Ishikawa (cell line): ENCODE measurements around the gene APBB2.

Experiments
- CEBPB ChIP-seq: IDR thresholded peaks from 2 replicates; pipeline ENCODE4 v1.6.1; 2012
- CREB1 ChIP-seq: IDR thresholded peaks from 2 replicates; pipeline ENCODE4 v1.6.1; 2012; ENCODE audit warnings: low read depth
- EGR1 ChIP-seq: IDR thresholded peaks from 2 replicates; pipeline ENCODE4 v1.6.1; 2012
- EP300 ChIP-seq: IDR thresholded peaks from 2 replicates; pipeline ENCODE4 v1.6.1; 2012; ENCODE audit warnings: borderline replicate concordance
- FOXM1 ChIP-seq: IDR thresholded peaks from 2 replicates; pipeline ENCODE4 v1.6.1; 2012; ENCODE audit warnings: low read depth, borderline replicate concordance
- NFIC ChIP-seq: IDR thresholded peaks from 2 replicates; pipeline ENCODE4 v1.6.1; 2012
- RAD21 ChIP-seq: IDR thresholded peaks from 2 replicates; pipeline ENCODE4 v1.6.1; 2012; ENCODE audit warnings: low read depth
- TAF1 ChIP-seq: IDR thresholded peaks from 2 replicates; pipeline ENCODE4 v1.6.1; 2012; ENCODE audit warnings: low read depth, mild to moderate bottlenecking
- TCF12 ChIP-seq: IDR thresholded peaks from 2 replicates; pipeline ENCODE4 v1.6.1; 2012; ENCODE audit warnings: low read depth
- TEAD4 ChIP-seq: IDR thresholded peaks from 2 replicates; pipeline ENCODE4 v1.6.1; 2012
- YY1 ChIP-seq: IDR thresholded peaks from 2 replicates; pipeline ENCODE4 v1.6.1; 2012; ENCODE audit warnings: low read depth
- ZBTB7A ChIP-seq: IDR thresholded peaks from 2 replicates; pipeline ENCODE4 v1.6.1; 2012; ENCODE audit warnings: low read depth
- TF ChIP-seq, protein P1 (sequence below): IDR thresholded peaks from 2 replicates; pipeline ENCODE4 v1.6.1; 2012; ENCODE audit warnings: low read depth, mild to moderate bottlenecking
- TF ChIP-seq, protein P2 (sequence below): IDR thresholded peaks from 2 replicates; pipeline ENCODE4 v1.6.1; 2012
- TF ChIP-seq, protein P3 (sequence below): IDR thresholded peaks from 2 replicates; pipeline ENCODE4 v1.6.1; 2012

Gene APBB2

DNA sequence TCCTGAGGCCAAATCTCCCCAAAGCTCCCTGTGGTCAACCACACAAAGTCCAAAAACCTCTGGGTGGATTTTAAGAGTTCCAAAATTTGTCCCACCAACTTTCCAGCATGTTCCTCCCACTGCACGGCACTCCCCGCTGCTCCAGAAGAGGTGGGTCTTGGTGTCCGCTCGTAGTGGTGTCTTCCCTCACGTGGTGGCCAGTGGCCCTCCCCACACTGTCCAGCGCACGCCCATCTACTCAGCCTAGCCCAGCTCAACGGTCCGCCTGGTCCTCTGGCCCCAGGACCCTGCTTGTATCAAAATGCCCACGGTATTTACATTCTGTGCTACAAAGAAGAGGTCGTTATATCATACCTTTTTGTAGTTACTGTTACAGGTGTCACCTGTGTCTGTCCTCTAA lies 381.1 kb downstream of the APBB2 start:
- TF ChIP-seq TEAD4 (no peak), EP300 (no peak), ZBTB7A (no peak), YY1 (no peak), TCF12 (no peak), RAD21 (no peak), NFIC (no peak)
- TF ChIP-seq, protein P1, sequence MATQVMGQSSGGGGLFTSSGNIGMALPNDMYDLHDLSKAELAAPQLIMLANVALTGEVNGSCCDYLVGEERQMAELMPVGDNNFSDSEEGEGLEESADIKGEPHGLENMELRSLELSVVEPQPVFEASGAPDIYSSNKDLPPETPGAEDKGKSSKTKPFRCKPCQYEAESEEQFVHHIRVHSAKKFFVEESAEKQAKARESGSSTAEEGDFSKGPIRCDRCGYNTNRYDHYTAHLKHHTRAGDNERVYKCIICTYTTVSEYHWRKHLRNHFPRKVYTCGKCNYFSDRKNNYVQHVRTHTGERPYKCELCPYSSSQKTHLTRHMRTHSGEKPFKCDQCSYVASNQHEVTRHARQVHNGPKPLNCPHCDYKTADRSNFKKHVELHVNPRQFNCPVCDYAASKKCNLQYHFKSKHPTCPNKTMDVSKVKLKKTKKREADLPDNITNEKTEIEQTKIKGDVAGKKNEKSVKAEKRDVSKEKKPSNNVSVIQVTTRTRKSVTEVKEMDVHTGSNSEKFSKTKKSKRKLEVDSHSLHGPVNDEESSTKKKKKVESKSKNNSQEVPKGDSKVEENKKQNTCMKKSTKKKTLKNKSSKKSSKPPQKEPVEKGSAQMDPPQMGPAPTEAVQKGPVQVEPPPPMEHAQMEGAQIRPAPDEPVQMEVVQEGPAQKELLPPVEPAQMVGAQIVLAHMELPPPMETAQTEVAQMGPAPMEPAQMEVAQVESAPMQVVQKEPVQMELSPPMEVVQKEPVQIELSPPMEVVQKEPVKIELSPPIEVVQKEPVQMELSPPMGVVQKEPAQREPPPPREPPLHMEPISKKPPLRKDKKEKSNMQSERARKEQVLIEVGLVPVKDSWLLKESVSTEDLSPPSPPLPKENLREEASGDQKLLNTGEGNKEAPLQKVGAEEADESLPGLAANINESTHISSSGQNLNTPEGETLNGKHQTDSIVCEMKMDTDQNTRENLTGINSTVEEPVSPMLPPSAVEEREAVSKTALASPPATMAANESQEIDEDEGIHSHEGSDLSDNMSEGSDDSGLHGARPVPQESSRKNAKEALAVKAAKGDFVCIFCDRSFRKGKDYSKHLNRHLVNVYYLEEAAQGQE = no peak
- TF ChIP-seq, protein P2, sequence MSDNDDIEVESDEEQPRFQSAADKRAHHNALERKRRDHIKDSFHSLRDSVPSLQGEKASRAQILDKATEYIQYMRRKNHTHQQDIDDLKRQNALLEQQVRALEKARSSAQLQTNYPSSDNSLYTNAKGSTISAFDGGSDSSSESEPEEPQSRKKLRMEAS = no peak

DNA sequence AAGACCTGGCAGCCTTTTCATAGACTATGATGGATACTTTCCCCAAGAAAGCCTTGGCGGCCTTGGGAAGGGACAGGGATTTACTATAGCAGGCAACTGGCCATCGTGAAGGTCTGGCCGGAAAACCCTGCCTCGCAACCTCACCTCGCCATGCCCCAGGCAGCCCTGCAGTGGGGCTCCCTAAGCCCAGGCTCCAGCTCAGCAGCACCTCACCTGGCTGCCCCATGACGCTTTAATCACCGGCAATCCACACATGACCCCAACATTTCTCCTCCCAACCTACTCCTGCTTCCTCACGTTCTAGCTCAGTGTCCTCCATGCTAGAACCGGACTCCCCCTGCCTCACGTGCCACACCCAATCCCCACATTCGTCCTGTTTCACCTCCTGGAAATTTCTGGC lies 382.2 kb downstream of the APBB2 start:
- TF ChIP-seq EP300 = no peak
- no peak for TF ChIP-seq NFIC
- TF ChIP-seq RAD21 = no peak
- TF ChIP-seq, protein P2 = no peak
- TF ChIP-seq ZBTB7A = no peak
- no peak for TF ChIP-seq CEBPB
- TF ChIP-seq CREB1 = no peak
- TF ChIP-seq TEAD4 = no peak
- TF ChIP-seq, protein P1 = no peak
- no peak for TF ChIP-seq EGR1
- no peak for TF ChIP-seq FOXM1
- TF ChIP-seq, protein P3, sequence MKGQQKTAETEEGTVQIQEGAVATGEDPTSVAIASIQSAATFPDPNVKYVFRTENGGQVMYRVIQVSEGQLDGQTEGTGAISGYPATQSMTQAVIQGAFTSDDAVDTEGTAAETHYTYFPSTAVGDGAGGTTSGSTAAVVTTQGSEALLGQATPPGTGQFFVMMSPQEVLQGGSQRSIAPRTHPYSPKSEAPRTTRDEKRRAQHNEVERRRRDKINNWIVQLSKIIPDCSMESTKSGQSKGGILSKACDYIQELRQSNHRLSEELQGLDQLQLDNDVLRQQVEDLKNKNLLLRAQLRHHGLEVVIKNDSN = no peak
- no peak for TF ChIP-seq YY1
- no peak for TF ChIP-seq TCF12
- no peak for TF ChIP-seq TAF1

DNA sequence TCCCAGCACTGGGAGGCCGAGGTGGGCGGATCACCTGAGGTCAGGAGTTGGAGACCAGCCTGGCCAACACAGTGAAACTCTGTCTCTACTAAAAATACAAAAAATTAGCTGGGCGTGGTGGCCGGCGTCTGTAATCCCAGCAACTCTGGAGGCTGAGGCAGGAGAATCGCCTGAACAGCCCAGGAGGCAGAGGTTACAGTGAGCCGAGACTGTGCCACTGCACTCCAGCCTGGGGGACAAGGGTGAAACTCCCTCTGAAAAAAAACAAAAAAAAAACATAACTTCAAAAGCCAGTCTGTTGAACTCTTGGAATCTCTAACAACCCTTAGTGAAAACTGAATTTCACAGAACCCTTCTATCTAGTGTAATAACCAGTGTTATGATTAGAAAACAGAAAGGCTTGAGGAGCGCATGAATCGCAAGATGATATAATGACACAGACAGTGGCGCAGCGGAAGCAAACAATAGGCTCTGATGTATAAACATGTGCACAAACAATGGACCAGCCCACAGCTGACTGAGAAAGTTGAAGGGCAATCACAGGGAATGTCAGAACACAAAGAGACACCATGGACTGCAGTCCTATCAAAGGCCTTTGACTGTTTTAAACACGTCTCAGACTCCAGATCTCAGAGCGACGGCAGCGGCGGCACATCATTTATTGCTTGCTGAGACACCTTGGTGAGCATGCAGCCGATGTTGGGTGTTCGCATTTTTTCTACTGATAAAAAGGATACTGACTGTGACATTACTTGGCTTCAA lies 383.0 kb downstream of the APBB2 start:
- TF ChIP-seq TCF12 (no peak), NFIC (no peak), EGR1 (no peak), TEAD4 (no peak), RAD21 (no peak), EP300 (no peak), CREB1 (no peak), ZBTB7A (no peak), CEBPB (no peak), YY1 (no peak)
- TF ChIP-seq, protein P1 = no peak
- TF ChIP-seq, protein P3 = no peak
- TF ChIP-seq, protein P2 = no peak

DNA sequence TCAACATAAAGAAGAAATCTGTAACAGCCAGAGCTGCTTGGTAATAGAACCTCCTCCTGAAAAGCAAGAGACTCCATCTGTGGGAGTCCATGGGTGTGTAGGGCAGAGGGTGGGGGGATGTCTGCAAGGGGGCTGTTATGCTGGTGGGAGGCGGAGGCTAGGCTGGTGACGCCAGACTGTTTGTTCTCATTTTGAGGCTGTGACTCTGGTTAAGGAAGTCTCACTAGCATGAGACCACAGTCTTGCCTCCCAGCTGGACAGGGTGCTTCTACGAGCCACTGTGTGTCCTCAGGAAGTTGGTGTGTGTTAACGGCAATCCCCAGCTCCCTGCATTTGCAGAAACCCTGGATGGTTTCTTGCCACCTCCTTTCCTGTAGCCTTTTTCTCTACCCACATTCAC lies 384.8 kb downstream of the APBB2 start:
- TF ChIP-seq TAF1 (no peak), NFIC (no peak), EGR1 (no peak), CREB1 (no peak), ZBTB7A (no peak), TEAD4 (no peak), RAD21 (no peak), TCF12 (no peak), CEBPB (no peak), YY1 (no peak), EP300 (no peak), FOXM1 (no peak)
- TF ChIP-seq, protein P1 = no peak
- TF ChIP-seq, protein P3 = no peak
- TF ChIP-seq, protein P2 = no peak
